NCI-H146 treated with DMSO at 0.1 percent for 48 hours (cell line): ENCODE results near the gene SMIM1.
A peak's percentile ranks its signal among the peaks of the same experiment; 100 is the strongest.
"Not testable (repeated sequence)": the region's sequence is repeated elsewhere in the genome, so short reads cannot be mapped to it uniquely, and the experiment has no call there.

Experiments used
- DNase-seq: peaks from one replicate; lab custom pipeline; 2025; ENCODE audit not compliant: unreplicated experiment; lab: John Stamatoyannopoulos, UW

SMIM1 gene

DNA sequence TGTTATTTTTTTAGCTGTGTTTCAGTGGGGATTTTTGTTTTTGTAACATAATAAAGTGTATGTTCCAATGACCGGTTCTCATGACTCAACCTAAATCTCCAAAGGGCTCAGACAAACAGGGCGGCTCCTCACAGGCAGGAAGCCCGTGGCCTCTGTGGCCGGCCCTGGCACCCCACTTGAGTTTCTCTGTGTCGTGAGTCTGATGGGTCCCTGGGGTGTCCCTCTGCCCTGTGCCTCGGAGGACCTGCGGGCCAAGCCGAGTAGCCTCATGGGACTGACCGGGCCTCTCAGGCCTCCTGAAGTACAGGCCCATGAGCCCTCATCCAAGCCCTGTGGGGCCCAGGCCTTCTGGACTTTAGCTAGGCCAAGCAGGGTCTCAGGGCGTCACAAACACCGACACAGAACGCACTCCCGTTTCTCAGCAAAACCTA lies 36.4 kb upstream of the SMIM1 start:
- DNase-seq = no peak

DNA sequence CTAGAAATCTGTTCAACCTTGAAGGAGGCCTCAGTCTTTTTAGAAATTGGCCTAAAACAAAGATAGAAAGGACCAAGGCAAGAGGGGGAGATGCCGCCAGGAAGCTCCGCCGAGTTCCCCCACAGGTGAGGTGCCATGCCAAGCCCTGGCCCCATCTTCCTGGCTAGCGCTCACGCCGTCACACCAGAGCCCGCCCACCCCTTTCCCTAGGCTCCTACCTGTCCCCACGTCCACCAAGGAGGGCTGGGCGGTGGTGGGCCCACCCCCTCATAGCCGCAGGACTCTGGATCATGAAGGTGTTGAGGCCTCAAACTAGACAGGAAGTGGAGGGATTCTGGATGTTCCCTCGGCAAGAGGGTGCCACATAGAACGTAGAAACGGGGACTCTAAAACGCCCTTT lies 35.8 kb upstream of the SMIM1 start:
- DNase-seq = no peak

GRCh38 chr1:3738943-3739342 lies 33.6 kb upstream of the SMIM1 start:
- DNase-seq = no peak

DNA sequence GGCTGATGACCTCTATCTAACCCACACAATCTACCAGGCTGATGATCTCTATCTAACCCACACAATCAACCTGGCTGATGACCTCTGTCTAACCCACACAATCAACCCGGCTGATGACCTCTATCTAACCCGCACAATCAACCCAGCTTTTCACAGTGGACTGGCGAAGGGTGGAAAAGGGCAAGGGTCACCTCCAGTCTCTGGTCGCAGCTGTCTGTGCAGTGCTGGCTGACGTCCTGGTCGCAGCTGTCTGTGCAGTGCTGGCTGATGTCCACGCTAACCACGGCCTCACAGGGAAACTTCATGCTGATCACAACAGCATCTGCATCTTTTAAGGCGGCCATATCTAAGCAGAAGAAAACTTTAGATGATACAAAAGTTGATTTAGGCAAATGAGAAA lies 32.5 kb upstream of the SMIM1 start:
- no peak for DNase-seq

- DNase-seq = no peak
These were observed 31.8 kb upstream of the SMIM1 start for GRCh38 chr1:3740752-3741151.

- no peak for DNase-seq
These were observed 30.7 kb upstream of the SMIM1 start for GRCh38 chr1:3741566-3742438.

- DNase-seq = no peak
These were observed 29.9 kb upstream of the SMIM1 start for GRCh38 chr1:3742439-3743298.

DNA sequence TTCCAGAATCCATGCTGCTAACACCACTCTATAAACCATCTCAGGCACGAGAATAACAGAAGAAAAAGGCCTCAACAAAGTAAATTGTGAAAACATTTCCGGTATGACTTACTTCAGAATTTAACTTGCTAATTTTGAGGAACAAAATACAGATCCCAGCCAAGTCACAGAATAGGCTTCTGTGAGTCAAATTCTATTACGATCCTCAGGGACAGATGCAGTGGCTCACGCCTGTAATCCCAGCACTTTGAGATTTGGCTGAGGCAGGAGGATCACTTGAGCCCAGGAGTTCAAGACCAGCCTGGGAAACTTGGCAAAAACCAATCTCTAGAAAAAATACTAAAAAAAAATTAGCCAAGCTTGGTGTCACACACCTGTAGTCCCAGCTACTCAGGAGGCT lies 29.1 kb upstream of the SMIM1 start:
- DNase-seq = no peak

DNA sequence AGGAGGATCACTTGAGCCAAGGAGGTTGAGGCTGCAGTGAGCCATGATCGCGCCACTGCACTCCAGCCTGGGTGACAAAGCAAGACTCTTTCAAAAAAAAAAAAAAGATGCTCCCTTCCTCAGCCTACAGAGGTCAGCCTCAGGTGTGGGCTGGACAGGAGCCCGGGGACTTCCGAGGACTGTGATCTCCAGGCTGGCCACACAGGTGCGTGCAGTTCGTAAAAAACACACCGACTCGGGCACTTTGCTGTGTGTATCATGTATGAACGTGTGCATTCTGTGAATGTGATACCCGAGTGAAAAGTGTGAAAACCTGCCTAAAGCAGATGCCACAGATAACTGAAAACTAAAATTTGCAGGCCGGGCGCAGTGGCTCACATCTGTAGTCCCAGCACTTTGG lies 28.7 kb upstream of the SMIM1 start:
- DNase-seq = no peak

GRCh38 chr1:3744646-3745045 lies 27.9 kb upstream of the SMIM1 start:
- no peak for DNase-seq

DNA sequence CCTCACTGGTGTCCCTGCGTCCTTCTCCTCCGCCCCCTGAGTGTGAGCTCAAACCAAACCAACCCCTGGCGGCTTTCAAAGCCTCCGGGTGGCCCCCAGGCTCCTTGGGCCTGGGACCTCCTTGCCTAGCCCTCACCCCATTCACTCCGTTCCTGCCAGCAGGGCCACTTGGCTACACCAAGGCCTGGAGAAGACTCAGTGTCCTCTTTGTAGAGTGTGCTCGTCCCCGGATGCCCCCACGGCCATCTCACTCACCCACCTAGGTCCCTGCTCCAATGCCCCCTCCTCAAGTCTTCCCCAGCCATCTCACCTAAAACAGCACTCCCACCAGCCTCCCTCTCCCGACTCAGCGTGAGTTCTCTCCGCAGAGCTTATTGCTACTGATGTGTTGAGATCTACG lies 27.5 kb upstream of the SMIM1 start:
- DNase-seq = no peak

GRCh38 chr1:3745590-3746381 lies 26.8 kb upstream of the SMIM1 start:
- DNase-seq = no peak

DNA sequence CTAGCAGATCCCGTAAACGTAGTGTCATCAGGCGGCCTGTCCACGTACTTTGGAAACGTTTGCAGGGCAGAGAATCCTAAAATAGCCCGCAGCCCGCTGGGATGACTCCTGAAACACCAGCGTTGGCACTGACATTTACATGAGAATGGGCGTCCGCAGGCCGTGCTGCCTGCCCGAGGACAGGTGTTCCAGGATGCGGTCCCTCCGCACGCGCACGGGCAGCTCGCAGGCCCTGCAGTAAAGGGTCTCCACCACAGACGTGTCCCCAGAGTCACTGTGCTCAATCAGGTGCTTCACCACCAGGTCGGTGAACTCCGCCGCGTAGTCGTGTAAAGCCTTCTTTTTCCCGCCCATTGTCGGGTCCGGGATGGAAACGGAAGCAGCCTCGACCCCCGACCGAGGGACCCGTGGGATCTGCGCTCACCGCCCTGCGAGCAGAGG lies 26.1 kb upstream of the SMIM1 start:
- no peak for DNase-seq

DNA sequence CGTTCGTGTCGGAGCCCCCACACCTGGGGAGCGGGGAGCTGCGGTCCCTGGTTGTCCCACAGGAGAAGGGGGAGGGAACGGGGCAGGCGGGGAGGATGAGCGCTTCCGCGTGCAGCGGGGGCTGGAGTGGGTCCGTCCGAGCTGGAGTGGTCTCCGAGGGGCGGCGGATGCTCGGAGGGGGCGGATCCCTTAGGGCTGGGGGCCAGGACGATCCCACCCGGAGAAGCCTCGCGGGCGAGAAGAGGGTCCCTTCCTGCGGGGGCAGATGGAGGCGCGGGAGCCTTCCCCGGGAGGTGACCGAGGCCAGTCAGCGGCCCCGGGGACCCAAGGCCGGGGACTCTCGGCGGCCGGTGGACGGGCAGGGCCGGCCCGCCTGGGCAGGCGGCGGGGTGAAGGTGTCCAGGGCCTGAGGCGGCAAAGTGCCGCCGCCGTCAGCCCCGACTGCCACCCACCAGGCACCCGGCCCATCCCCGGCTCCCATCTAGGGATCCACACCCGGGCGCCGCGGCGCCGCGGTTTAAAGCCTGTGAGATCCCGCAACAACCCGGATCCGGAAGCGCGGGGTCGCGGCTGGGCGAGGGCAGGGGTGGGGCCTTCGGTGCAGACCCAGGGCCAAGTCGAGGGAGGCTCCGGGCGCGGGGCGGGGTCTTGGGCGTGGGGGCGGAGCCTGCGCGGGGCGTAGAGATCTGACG lies 25.6 kb upstream of the SMIM1 start:
- DNase-seq = peak; percentile 52

- no peak for DNase-seq
These were observed 25.1 kb upstream of the SMIM1 start for GRCh38 chr1:3747522-3747848.

- DNase-seq = no peak
These were observed 24.6 kb upstream of the SMIM1 start for GRCh38 chr1:3747903-3748302.

GRCh38 chr1:3748316-3748900 lies 24.1 kb upstream of the SMIM1 start:
- DNase-seq = not testable (repeated sequence)

GRCh38 chr1:3749512-3749911 lies 23.0 kb upstream of the SMIM1 start:
- no peak for DNase-seq

DNA sequence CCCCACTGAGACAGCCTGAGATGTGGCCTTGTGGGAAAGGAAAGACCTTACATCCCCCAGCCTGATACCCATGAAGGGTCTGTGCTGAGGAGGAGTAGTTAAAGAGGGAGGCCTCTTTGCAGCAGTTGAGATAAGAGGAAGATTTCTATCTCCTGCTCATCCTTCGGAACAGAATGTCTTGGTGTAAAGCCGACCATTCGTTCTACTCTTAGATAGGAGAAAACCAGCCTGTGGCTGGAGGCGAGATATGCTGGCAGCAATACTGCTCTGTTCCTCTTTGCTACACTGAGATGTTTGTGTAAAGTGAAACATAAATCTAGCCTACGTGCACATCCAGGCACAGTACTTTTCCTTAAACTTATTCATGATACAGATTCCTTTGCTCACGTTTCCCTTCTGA lies 21.8 kb upstream of the SMIM1 start:
- no peak for DNase-seq

GRCh38 chr1:3752400-3752945 lies 20.1 kb upstream of the SMIM1 start, which contains the start of gene CCDC27:
CCDC27 (plus strand) TSS chr1:3752450; CDS start chr1:3752482, 32 bp downstream.
- DNase-seq = no peak
